Renal pelvis (tissue), 12 donors: ENCODE data around the gene STAU1. TPM values are rescaled to one million over a fixed set of nuclear protein-coding genes. Genes with fewer than 3 reads are reported as not detected.

Source experiments
- DNase-seq: peaks from one replicate; pipeline ENCODE4 v3.0.0-alpha.2; 2013
- long read RNA-seq, 16 experiments: transcript quantifications; one replicate each; lab custom pipeline, GENCODE V29; 2026
- polyA plus RNA-seq, 3 donors: library from polyadenylated mRNA; unstranded; fragments of 120-200 nt; gene quantifications; one replicate each; pipeline ENCODE4 v1.2.1, GENCODE V29; 2013; ENCODE audit not compliant: insufficient read length in 3 of 3

STAU1 gene
- 100 to 1,000 TPM; 112 to 120 (median 117) TPM for polyA plus RNA-seq
- long read RNA-seq, donor 1, transcript STAU1-203 (13 exons, 3,211 nt): major isoform, 6 of 105 reads
- long read RNA-seq, donor 1, partial matches to known transcripts: 88 of 105 reads
- long read RNA-seq, donor 1, other reads (novel, unspliced or antisense): 7 of 105 reads
- long read RNA-seq, donor 2, transcript STAU1-206 (13 exons, 3,411 nt): minor isoform, 5 of 31 reads
- long read RNA-seq, donor 2, transcript STAU1-203 (13 exons, 3,211 nt): major isoform, 12 of 31 reads
- long read RNA-seq, donor 2, partial matches to known transcripts: 9 of 31 reads
- long read RNA-seq, donor 2, other reads (novel, unspliced or antisense): 5 of 31 reads
- long read RNA-seq, donor 3, transcript STAU1-203 (13 exons, 3,211 nt): major isoform, 9 of 32 reads
- long read RNA-seq, donor 3, partial matches to known transcripts: 20 of 32 reads
- long read RNA-seq, donor 3, other reads (novel, unspliced or antisense): 0 of 32 reads
- long read RNA-seq, donor 4, transcript STAU1-203 (13 exons, 3,211 nt): major isoform, 12 of 23 reads
- long read RNA-seq, donor 4, partial matches to known transcripts: 7 of 23 reads
- long read RNA-seq, donor 4, other reads (novel, unspliced or antisense): 0 of 23 reads
- long read RNA-seq, donor 5, partial matches to known transcripts: 17 of 23 reads
- long read RNA-seq, donor 5, other reads (novel, unspliced or antisense): 0 of 23 reads
- long read RNA-seq, donor 6, transcript STAU1-203 (13 exons, 3,211 nt): major isoform, 9 of 35 reads
- long read RNA-seq, donor 6, partial matches to known transcripts: 18 of 35 reads
- long read RNA-seq, donor 6, other reads (novel, unspliced or antisense): 0 of 35 reads
- long read RNA-seq, donor 7, transcript STAU1-203 (13 exons, 3,211 nt): major isoform, 8 of 117 reads
- long read RNA-seq, donor 7, partial matches to known transcripts: 105 of 117 reads
- long read RNA-seq, donor 7, other reads (novel, unspliced or antisense): 0 of 117 reads
- long read RNA-seq, donor 8, transcript STAU1-203 (13 exons, 3,211 nt): major isoform, 8 of 9 reads
- long read RNA-seq, donor 8, partial matches to known transcripts: 0 of 9 reads
- long read RNA-seq, donor 8, other reads (novel, unspliced or antisense): 0 of 9 reads
- long read RNA-seq, donor 9, transcript STAU1-203 (13 exons, 3,211 nt): major isoform, 6 of 54 reads
- long read RNA-seq, donor 9, partial matches to known transcripts: 36 of 54 reads
- long read RNA-seq, donor 9, other reads (novel, unspliced or antisense): 6 of 54 reads
- long read RNA-seq, donor 10, transcript STAU1-203 (13 exons, 3,211 nt): major isoform, 7 of 258 reads
- long read RNA-seq, donor 10, partial matches to known transcripts: 238 of 258 reads
- long read RNA-seq, donor 10, other reads (novel, unspliced or antisense): 5 of 258 reads
- long read RNA-seq, donor 11, transcript STAU1-203 (13 exons, 3,211 nt): major isoform, 5 of 23 reads
- long read RNA-seq, donor 11, partial matches to known transcripts: 15 of 23 reads
- long read RNA-seq, donor 11, other reads (novel, unspliced or antisense): 0 of 23 reads
- long read RNA-seq, donor 12, transcript STAU1-203 (13 exons, 3,211 nt): major isoform, 16 of 931 reads
- long read RNA-seq, donor 12, partial matches to known transcripts: 502 of 931 reads
- long read RNA-seq, donor 12, other reads (novel, unspliced or antisense): 407 of 931 reads
- long read RNA-seq, donor 13, transcript STAU1-203 (13 exons, 3,211 nt): major isoform, 7 of 20 reads
- long read RNA-seq, donor 13, partial matches to known transcripts: 12 of 20 reads
- long read RNA-seq, donor 13, other reads (novel, unspliced or antisense): 0 of 20 reads
- long read RNA-seq, donor 14, transcript STAU1-203 (13 exons, 3,211 nt): major isoform, 13 of 84 reads
- long read RNA-seq, donor 14, partial matches to known transcripts: 65 of 84 reads
- long read RNA-seq, donor 14, other reads (novel, unspliced or antisense): 0 of 84 reads
- long read RNA-seq, donor 15, transcript STAU1-203 (13 exons, 3,211 nt): major isoform, 12 of 39 reads
- long read RNA-seq, donor 15, partial matches to known transcripts: 18 of 39 reads
- long read RNA-seq, donor 15, other reads (novel, unspliced or antisense): 0 of 39 reads
- long read RNA-seq, donor 16, transcript STAU1-203 (13 exons, 3,211 nt): major isoform, 17 of 159 reads
- long read RNA-seq, donor 16, partial matches to known transcripts: 134 of 159 reads
- long read RNA-seq, donor 16, other reads (novel, unspliced or antisense): 0 of 159 reads

GRCh38 chr20:49187851-49188641 is at the start of gene STAU1:
Gene STAU1, minus strand, starts transcription at chr20:49188334. Its CDS starts 22,133 bp downstream, at chr20:49166201.
- DNase-seq: peak; percentile 95

GRCh38 chr20:49237531-49237930 is 49.4 kb upstream of the STAU1 start:
- DNase-seq: no peak

GRCh38 chr20:49236301-49236700 is 48.2 kb upstream of the STAU1 start:
- DNase-seq: no peak

GRCh38 chr20:49234831-49235230 is 46.7 kb upstream of the STAU1 start:
- no peak for DNase-seq

GRCh38 chr20:49233226-49233625 is 45.1 kb upstream of the STAU1 start:
- DNase-seq: no peak

GRCh38 chr20:49231471-49231870 is 43.3 kb upstream of the STAU1 start:
- no peak for DNase-seq

- DNase-seq: no peak
Observed at GRCh38 chr20:49230561-49231133, 42.5 kb upstream of the STAU1 start.

GRCh38 chr20:49230021-49230420 is 41.9 kb upstream of the STAU1 start:
- no peak for DNase-seq

- DNase-seq: no peak
Observed at GRCh38 chr20:49229381-49229780, 41.2 kb upstream of the STAU1 start.

- DNase-seq: no peak
Observed at GRCh38 chr20:49228676-49229075, 40.5 kb upstream of the STAU1 start.

GRCh38 chr20:49225896-49226295 is 37.8 kb upstream of the STAU1 start:
- DNase-seq: no peak

GRCh38 chr20:49219924-49220831 is 32.0 kb upstream of the STAU1 start:
- no peak for DNase-seq

GRCh38 chr20:49219091-49219923 is 31.2 kb upstream of the STAU1 start, which contains the start of gene DDX27:
Gene DDX27, plus strand, starts transcription at chr20:49219416. Its CDS starts 33 bp downstream, at chr20:49219449.
- peak; percentile 99 for DNase-seq

- peak; percentile 9 for DNase-seq
Observed at GRCh38 chr20:49218739-49219090, 30.6 kb upstream of the STAU1 start.

- DNase-seq: peak; percentile 94
Observed at GRCh38 chr20:49216991-49217578, 29.0 kb upstream of the STAU1 start.

- DNase-seq: no peak
Observed at GRCh38 chr20:49215232-49215631, 27.1 kb upstream of the STAU1 start.
